Astrocyte of the cerebellum (primary cell): ENCODE results near the gene IRF8.

Source experiments
- DNase-seq: peaks from one replicate; pipeline ENCODE4 v3.0.0-alpha.2; 2011; ENCODE audit warnings: low read depth
- H3K4me3 ChIP-seq: 2 replicates; pipeline ENCODE4 v1.5.1; 2011; ENCODE audit warnings: mild to moderate bottlenecking, low read depth, low read length, moderate library complexity
- CTCF ChIP-seq: IDR thresholded peaks from 2 replicates; pipeline ENCODE4 v1.5.1; 2012; ENCODE audit warnings: low read length, low read depth, moderate library complexity, mild to moderate bottlenecking; ENCODE audit errors: missing control alignments
- in situ Hi-C: cut with HindIII; loops from 2 replicates; pipeline ENCODE4 v1.10.0; 2017; ENCODE audit warnings: low sequenced_read_pairs

The IRF8 gene

GRCh38 chr16:85908444-85908843 lies 9.5 kb downstream of the IRF8 start:
- in situ Hi-C loops = loop anchor here (5.0 kb wide), 1 partner anchor 71 kb away; no protein-coding TSS in a partner anchor
- no peak overlapping the region for H3K4me3 ChIP-seq
- no peak for DNase-seq
- TF ChIP-seq CTCF = no peak

- no peak for TF ChIP-seq CTCF
- in situ Hi-C loops = loop anchor here (5.0 kb wide), 1 partner anchor 72 kb away; no protein-coding TSS in a partner anchor
- DNase-seq = no peak
- no peak overlapping the region for H3K4me3 ChIP-seq
Measured at GRCh38 chr16:85908889-85909589, 10.1 kb downstream of the IRF8 start.

- H3K4me3 ChIP-seq = no peak overlapping the region
- no peak for DNase-seq
- in situ Hi-C loops = loop anchor here (5.0 kb wide), 1 partner anchor 73 kb away; no protein-coding TSS in a partner anchor
Measured at GRCh38 chr16:85909932-85910853, 11.2 kb downstream of the IRF8 start.

GRCh38 chr16:85910854-85911247 lies 11.9 kb downstream of the IRF8 start:
- in situ Hi-C loops = no loop called here
- H3K4me3 ChIP-seq = no peak overlapping the region
- TF ChIP-seq CTCF = no peak
- no peak for DNase-seq

More at GRCh38 chr16:85909932-85910853, 11.2 kb downstream of the IRF8 start:
- no peak for TF ChIP-seq CTCF

GRCh38 chr16:85911251-85911930 lies 12.4 kb downstream of the IRF8 start:
- no peak overlapping the region for H3K4me3 ChIP-seq
- in situ Hi-C loops = no loop called here
- DNase-seq = no peak
- no peak for TF ChIP-seq CTCF
